ENCODE measurements around the gene MED12L.

The MED12L gene

DNA sequence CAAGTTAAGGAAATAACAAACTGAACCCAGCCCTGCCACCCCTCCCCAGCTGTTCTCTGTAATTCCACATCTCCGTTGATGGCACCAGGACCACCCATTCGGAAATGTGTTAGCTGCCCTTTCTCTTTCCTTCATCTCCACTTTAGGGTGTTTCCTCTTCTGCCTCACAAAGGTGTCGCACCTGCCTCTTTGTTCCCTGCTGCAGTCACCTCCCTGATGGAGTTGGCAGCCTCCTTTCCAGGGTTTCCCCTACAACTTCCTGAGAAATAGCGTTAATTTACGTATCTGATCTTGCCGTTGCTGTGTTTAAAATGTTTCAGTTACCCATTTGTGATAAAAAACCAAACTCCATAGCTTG, 60.2 kb downstream of the MED12L start:
- H2AFZ ChIP-seq (ENCODE audit: low read length) = no peak overlapping the region
- H3K9me2 ChIP-seq (replicated peaks; ENCODE audit: low read depth, low read length) = no peaks in the 10 kb centered on the region
- TF ChIP-seq CTCF (conservative IDR thresholded peaks at IDR 0.05; ENCODE audit: low read length) (no peak), EZH2phosphoT487 (IDR thresholded peaks at IDR 0.05; ENCODE audit: borderline replicate concordance) (no peak)
- peaks cover 42% of the 10 kb centered on the region for H3K4me1 ChIP-seq (ENCODE audit: insufficient read depth, low read length, poor library complexity, severe bottlenecking)
- no peaks in the 10 kb centered on the region for H3K27me3 ChIP-seq (ENCODE audit: insufficient read depth, low read length, poor library complexity, severe bottlenecking)
- H3K36me3 ChIP-seq (ENCODE audit: insufficient read depth, low read length) = peaks cover 43% of the 10 kb centered on the region
- peaks cover 6% of the 10 kb centered on the region for H4K20me1 ChIP-seq (ENCODE audit: insufficient read depth, low read length, poor library complexity, severe bottlenecking)
- H3K4me3 ChIP-seq (ENCODE audit: low read length, poor library complexity, severe bottlenecking) = no peak overlapping the region
- H3K4me2 ChIP-seq (ENCODE audit: low read depth, low read length, poor library complexity, severe bottlenecking) = no peak overlapping the region
- no peak overlapping the region for H3K9ac ChIP-seq (ENCODE audit: low read depth, low read length, poor library complexity, severe bottlenecking)
- no peaks in the 10 kb centered on the region for H3K9me3 ChIP-seq (ENCODE audit: insufficient read depth, low read depth, low read length)
- H3K79me2 ChIP-seq (ENCODE audit: insufficient read depth, low read length) = peaks cover 71% of the 10 kb centered on the region
- no peaks in the 10 kb centered on the region for H3F3A ChIP-seq (ENCODE audit: low read depth)

GRCh38 chr3:151146071-151146730, 60.7 kb downstream of the MED12L start:
- no peak overlapping the region for H2AFZ ChIP-seq (ENCODE audit: low read length)
- no peaks in the 10 kb centered on the region for H3K9me3 ChIP-seq (ENCODE audit: insufficient read depth, low read depth, low read length)
- peak overlapping the region; percentile 44 for H3K4me2 ChIP-seq (ENCODE audit: low read depth, low read length, poor library complexity, severe bottlenecking)
- H3K9me2 ChIP-seq (replicated peaks; ENCODE audit: low read depth, low read length) = no peaks in the 10 kb centered on the region
- H3K79me2 ChIP-seq (ENCODE audit: insufficient read depth, low read length) = peaks cover 70% of the 10 kb centered on the region
- H3F3A ChIP-seq (ENCODE audit: low read depth) = no peaks in the 10 kb centered on the region
- H3K36me3 ChIP-seq (ENCODE audit: insufficient read depth, low read length) = peaks cover 44% of the 10 kb centered on the region
- peaks cover 42% of the 10 kb centered on the region for H3K4me1 ChIP-seq (ENCODE audit: insufficient read depth, low read length, poor library complexity, severe bottlenecking)
- no peak overlapping the region for H3K4me3 ChIP-seq (ENCODE audit: low read length, poor library complexity, severe bottlenecking)
- H3K27me3 ChIP-seq (ENCODE audit: insufficient read depth, low read length, poor library complexity, severe bottlenecking) = no peaks in the 10 kb centered on the region
- TF ChIP-seq EZH2phosphoT487 (IDR thresholded peaks at IDR 0.05; ENCODE audit: borderline replicate concordance) (no peak), CTCF (conservative IDR thresholded peaks at IDR 0.05; ENCODE audit: low read length) (peak; percentile 98)
- H3K9ac ChIP-seq (ENCODE audit: low read depth, low read length, poor library complexity, severe bottlenecking) = no peak overlapping the region
- peaks cover 6% of the 10 kb centered on the region for H4K20me1 ChIP-seq (ENCODE audit: insufficient read depth, low read length, poor library complexity, severe bottlenecking)

- Histone ChIP-seq H3K9ac (ENCODE audit: low read depth, low read length, poor library complexity, severe bottlenecking) (no peak overlapping the region), H3K4me1 (ENCODE audit: insufficient read depth, low read length, poor library complexity, severe bottlenecking) (peaks cover 38% of the 10 kb centered on the region), H3K27me3 (ENCODE audit: insufficient read depth, low read length, poor library complexity, severe bottlenecking) (no peaks in the 10 kb centered on the region), H3F3A (ENCODE audit: low read depth) (no peaks in the 10 kb centered on the region), H2AFZ (ENCODE audit: low read length) (no peak overlapping the region), H3K4me2 (ENCODE audit: low read depth, low read length, poor library complexity, severe bottlenecking) (peak overlapping the region; percentile 44), H4K20me1 (ENCODE audit: insufficient read depth, low read length, poor library complexity, severe bottlenecking) (peaks cover 6% of the 10 kb centered on the region), H3K79me2 (ENCODE audit: insufficient read depth, low read length) (peaks cover 70% of the 10 kb centered on the region), H3K4me3 (ENCODE audit: low read length, poor library complexity, severe bottlenecking) (no peak overlapping the region), H3K9me2 (replicated peaks; ENCODE audit: low read depth, low read length) (no peaks in the 10 kb centered on the region), H3K36me3 (ENCODE audit: insufficient read depth, low read length) (peaks cover 49% of the 10 kb centered on the region), H3K9me3 (ENCODE audit: insufficient read depth, low read depth, low read length) (no peaks in the 10 kb centered on the region)
- TF ChIP-seq EZH2phosphoT487 (IDR thresholded peaks at IDR 0.05; ENCODE audit: borderline replicate concordance) (no peak), CTCF (conservative IDR thresholded peaks at IDR 0.05; ENCODE audit: low read length) (no peak)
Measured at GRCh38 chr3:151146731-151147091, 61.2 kb downstream of the MED12L start.

Data from Loucy (cell line).